ENCODE results near the gene TEKTIP1. TPM values are rescaled to one million over a fixed set of nuclear protein-coding genes. Genes with fewer than 3 reads are reported as not detected.

The TEKTIP1 gene
- polyA plus RNA-seq (2011; rRNA removed): not detected in 2 replicates
- polyA minus RNA-seq (2011; rRNA and poly(A)+ RNA removed): not detected in 2 replicates

- ChIA-PET POLR2A (no interaction called here), CTCF (interaction anchor here (0.7 kb wide), 1 partner anchor 37 kb away, joined by 4 read pairs; no protein-coding TSS in a partner anchor)
- Histone ChIP-seq H3K4me3 (ENCODE audit: low read depth, low read length) (no peak within 1 kb of the TSS), H3K36me3 (ENCODE audit: control insufficient read depth, insufficient read depth, low read length) (peaks cover 29% of the 10 kb centered on the region), H3K27me3 (ENCODE audit: control insufficient read depth, insufficient read depth, low read length) (no peaks in the 10 kb centered on the region)
- TF ChIP-seq CTCF (IDR thresholded peaks at IDR 0.05; ENCODE audit: insufficient read depth, low read depth, low read length): no peak
- DNase-seq (ENCODE audit: low read depth): no peak
These were observed at the start of gene TEKTIP1 for GRCh38 chr19:3538965-3539755. Gene TEKTIP1, plus strand, starts transcription at chr19:3539174. Its CDS starts 4 bp downstream, at chr19:3539178.

GRCh38 chr19:3491396-3492119 is 47.4 kb upstream of the TEKTIP1 start:
- Histone ChIP-seq H3K27me3 (ENCODE audit: control insufficient read depth, insufficient read depth, low read length) (no peaks in the 10 kb centered on the region), H3K4me3 (ENCODE audit: low read depth, low read length) (no peak overlapping the region), H3K36me3 (ENCODE audit: control insufficient read depth, insufficient read depth, low read length) (peaks cover 14% of the 10 kb centered on the region)
- TF ChIP-seq CTCF (IDR thresholded peaks at IDR 0.05; ENCODE audit: insufficient read depth, low read depth, low read length): no peak
- DNase-seq (ENCODE audit: low read depth): no peak
- POLR2A ChIA-PET: no interaction called here
- CTCF ChIA-PET: interaction anchor here (1.0 to 1.2 kb wide), 2 partner anchors 12 to 19 kb away, joined by 3 read pairs; no protein-coding TSS in a partner anchor

GRCh38 chr19:3492131-3492839 is 46.7 kb upstream of the TEKTIP1 start:
- POLR2A ChIA-PET: no interaction called here
- no peak for DNase-seq (ENCODE audit: low read depth)
- Histone ChIP-seq H3K36me3 (ENCODE audit: control insufficient read depth, insufficient read depth, low read length) (peaks cover 14% of the 10 kb centered on the region), H3K4me3 (ENCODE audit: low read depth, low read length) (no peak overlapping the region), H3K27me3 (ENCODE audit: control insufficient read depth, insufficient read depth, low read length) (no peaks in the 10 kb centered on the region)
- TF ChIP-seq CTCF (IDR thresholded peaks at IDR 0.05; ENCODE audit: insufficient read depth, low read depth, low read length): no peak
- CTCF ChIA-PET: interaction anchor here (1.2 kb wide), 1 partner anchor 13 kb away, joined by 3 read pairs; no protein-coding TSS in a partner anchor

- Histone ChIP-seq H3K4me3 (ENCODE audit: low read depth, low read length) (no peak overlapping the region), H3K36me3 (ENCODE audit: control insufficient read depth, insufficient read depth, low read length) (peaks cover 14% of the 10 kb centered on the region), H3K27me3 (ENCODE audit: control insufficient read depth, insufficient read depth, low read length) (no peaks in the 10 kb centered on the region)
- DNase-seq (ENCODE audit: low read depth): no peak
- TF ChIP-seq CTCF (IDR thresholded peaks at IDR 0.05; ENCODE audit: insufficient read depth, low read depth, low read length): no peak
- ChIA-PET POLR2A (no interaction called here), CTCF (interaction anchor here (1.2 kb wide), 1 partner anchor 14 kb away, joined by 3 read pairs; no protein-coding TSS in a partner anchor)
These were observed 46.1 kb upstream of the TEKTIP1 start for GRCh38 chr19:3492919-3493318.
